NCI-H2081 treated with DMSO at 0.1 percent for 48 hours (cell line): Measurements from ENCODE around the gene DNAJC5G.
A peak's percentile ranks its signal among the peaks of the same experiment; 100 is the strongest.
"Not testable (repeated sequence)": the region's sequence is repeated elsewhere in the genome, so short reads cannot be mapped to it uniquely, and the experiment has no call there.

Source experiments
- DNase-seq: peaks from one replicate; lab custom pipeline; 2025; lab: John Stamatoyannopoulos, UW

DNAJC5G gene

DNA sequence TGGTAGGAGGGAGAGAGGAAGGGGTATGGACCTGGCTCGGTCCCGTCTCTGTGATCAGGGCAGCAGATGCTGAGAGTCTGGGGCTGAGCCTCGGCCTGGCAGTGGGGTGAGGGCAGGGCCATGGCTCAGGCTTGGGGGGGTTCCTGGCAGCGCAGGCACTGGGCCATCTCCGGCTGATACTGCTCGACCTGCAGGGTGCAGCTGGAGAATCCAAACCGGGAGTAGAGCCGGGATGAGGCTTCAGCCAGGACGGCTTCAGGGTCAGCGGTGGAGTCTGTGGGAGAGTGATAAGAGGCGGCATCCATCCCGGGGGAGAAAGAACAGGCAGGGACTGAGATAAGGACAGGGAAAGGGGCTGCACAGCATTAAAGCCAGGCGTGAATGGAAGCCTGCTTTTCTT lies 20.0 kb upstream of the DNAJC5G start:
- no peak for DNase-seq

GRCh38 chr2:27255660-27256059 lies 19.6 kb upstream of the DNAJC5G start:
- no peak for DNase-seq

- DNase-seq = no peak
These were observed 18.3 kb upstream of the DNAJC5G start for GRCh38 chr2:27256855-27257454.

- no peak for DNase-seq
These were observed 17.2 kb upstream of the DNAJC5G start for GRCh38 chr2:27258051-27258450.

- no peak for DNase-seq
These were observed 13.8 kb upstream of the DNAJC5G start for GRCh38 chr2:27261241-27261925.

DNA sequence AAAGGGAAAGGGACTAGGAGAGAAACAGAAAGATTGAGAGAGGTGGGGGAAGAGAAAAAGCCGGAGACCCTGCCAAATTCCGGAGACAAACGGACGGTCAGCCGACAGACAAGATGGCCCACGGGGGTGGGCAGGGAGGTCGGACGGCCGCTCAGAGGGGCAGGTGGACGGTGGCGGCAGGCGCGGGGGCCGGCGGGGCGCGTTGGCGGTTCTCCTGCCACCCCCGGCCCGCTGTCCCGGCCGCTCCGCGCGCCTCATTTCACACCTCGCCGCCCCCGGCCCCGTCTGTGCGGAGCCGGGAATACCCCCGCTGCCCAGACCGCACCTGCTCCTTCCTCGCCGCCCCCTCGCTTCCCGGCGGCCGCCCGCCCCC lies 13.3 kb upstream of the DNAJC5G start:
- no peak for DNase-seq

DNA sequence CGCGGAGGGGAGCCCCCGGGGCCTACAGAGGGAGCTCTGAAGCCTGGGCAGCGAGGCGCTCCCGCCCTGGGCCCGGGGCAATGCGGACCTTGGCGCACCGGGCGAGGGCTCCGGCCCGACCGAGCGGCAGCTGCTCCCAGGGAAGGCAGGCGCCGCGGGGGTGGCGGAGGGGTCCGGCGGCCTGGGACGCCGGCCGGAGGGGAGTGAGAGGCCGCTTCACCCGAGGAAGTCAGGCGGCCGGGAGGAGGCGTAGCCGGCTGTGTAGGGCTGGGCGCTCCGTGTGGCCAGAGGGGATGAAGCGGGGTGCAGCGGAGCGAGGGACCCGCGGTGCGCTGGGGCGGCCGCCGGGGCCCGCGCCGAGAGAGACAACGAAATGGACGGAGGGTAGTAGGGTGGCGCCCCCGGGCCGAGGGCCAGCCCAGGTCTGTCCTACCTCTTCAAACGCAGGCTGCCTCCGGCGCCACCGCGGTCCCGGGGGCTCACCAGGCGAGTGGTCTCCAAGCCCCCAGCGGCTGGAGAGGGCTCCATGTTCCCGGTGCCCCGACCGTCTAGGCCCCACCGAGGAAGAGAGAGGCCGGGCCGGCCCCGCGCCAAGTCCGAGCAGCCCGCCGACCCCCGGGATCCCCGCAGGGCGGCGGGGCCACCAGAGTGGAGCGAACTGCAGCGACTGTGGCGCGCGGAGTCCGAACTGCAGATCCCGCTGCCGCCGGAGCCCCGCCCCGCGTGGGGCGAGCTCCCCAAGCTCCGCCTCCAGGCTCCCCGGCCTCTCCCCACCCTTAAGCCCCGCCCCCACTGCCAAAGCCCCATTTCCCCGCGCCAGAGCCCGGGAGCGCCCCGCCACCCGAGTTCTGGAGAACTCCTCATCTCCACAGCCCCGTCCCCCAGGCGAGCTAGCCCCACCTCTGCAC lies 12.6 kb upstream of the DNAJC5G start, which contains the start of gene SLC30A3:
Gene SLC30A3 (minus strand): TSS at position 669 of the 908 bp plus-strand sequence. CDS start 141 bp downstream, at position 528.
- no peak for DNase-seq

- DNase-seq = no peak
These were observed 11.7 kb upstream of the DNAJC5G start for GRCh38 chr2:27263287-27264252.

DNA sequence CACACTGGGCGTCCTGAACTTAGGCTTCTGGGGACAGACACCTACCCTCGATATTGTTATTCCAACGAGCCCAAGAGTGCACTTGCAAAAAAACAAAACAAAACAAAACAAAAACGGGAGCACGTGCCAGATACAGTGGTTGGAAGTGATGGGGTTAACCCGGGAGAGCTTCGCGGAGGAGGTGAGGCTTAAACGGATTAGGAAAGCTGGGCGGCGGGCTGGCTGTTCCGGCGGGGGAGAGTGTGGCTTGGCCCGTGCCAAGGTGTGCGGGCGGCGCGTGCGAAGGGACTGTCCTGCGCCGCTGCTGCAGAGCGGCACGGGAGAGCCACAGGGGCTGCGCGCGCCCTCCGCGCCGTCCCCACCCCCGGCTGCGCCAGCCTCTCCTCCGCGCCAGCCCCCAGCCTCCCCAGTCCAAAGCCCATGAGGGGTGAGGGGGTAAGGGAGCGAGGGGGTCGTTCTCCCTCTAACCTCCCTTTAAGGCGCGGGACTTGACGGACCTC lies 10.9 kb upstream of the DNAJC5G start:
- no peak for DNase-seq

DNA sequence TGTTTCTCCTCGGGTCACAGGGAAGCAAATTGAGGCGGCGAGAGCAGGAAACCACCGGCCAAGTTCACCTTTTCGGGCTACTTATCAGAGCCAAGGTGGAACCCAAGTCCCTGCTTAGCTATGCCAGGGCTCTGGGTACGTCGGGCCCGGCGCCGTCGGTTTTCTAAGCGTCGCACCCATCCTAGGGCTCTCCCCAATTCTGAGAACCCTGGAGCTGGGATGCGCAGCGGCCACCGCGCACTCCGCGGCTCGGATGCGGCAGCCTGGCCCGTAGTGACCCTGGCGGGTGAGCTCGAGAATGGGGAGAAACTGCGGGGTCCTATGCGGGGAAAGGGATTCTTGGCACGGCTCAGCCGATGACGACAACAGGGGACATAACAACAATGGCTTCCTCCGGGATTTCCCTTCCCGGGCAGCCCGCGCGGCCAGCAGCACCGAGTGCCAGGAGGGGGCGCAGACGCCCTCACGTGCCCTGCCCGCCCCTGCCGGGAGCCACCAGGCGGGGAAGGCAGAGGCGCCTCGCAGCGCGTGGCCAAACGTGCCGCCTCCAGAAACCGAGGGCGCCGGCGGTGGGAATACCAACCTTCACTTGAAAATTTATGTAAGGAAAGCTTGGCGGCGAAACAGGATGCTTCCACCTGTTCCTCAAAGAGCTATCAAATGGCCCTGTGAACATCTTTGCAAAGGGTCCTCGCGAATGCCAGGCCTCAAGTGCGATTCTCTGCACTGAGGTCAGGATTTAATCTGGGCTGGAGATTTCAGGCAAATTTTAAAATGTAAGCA lies 10.3 kb upstream of the DNAJC5G start:
- DNase-seq = peak; percentile 18

- no peak for DNase-seq
These were observed 9.7 kb upstream of the DNAJC5G start for GRCh38 chr2:27265536-27265870.

- DNase-seq = not testable (repeated sequence)
These were observed 6.9 kb upstream of the DNAJC5G start for GRCh38 chr2:27268296-27268695.

DNA sequence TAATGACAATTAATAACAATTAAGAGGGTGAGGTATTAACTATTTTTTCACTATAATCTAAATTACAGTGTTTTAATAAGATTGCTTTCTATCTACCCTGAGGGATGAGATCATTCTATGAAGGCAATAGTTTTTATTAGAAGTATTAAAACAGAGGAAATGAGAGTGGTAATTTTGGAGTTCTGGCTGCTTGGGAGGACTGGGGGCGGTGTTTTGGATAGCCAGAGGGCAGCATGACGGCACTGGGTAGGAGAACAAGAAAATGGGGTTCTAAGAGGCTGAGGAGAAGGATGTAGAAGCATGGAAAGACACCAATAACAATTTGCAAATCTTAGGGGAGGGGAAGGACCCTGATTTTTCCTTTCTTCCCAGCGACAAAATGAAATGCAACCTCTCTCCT lies 5.1 kb upstream of the DNAJC5G start:
- no peak for DNase-seq

DNA sequence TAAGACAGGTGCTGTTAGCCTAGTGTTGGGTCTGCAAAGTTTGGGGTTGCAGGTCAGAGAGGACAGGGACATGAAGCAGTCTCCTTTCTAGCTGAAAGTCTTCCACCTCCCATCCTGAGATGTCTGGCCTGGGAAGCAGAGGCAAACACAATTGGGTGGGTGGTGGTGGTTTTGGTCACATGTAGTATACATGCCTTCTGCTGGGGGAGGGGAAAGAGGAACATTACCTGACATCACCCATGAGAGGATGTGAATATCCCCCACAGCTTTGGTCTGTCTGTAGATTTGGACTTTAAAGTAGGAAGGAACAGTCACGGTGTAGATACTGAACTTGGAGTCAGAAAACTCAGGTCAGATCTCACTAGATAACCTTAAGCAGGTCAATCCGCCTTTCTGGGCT lies 4.6 kb upstream of the DNAJC5G start:
- no peak for DNase-seq

DNA sequence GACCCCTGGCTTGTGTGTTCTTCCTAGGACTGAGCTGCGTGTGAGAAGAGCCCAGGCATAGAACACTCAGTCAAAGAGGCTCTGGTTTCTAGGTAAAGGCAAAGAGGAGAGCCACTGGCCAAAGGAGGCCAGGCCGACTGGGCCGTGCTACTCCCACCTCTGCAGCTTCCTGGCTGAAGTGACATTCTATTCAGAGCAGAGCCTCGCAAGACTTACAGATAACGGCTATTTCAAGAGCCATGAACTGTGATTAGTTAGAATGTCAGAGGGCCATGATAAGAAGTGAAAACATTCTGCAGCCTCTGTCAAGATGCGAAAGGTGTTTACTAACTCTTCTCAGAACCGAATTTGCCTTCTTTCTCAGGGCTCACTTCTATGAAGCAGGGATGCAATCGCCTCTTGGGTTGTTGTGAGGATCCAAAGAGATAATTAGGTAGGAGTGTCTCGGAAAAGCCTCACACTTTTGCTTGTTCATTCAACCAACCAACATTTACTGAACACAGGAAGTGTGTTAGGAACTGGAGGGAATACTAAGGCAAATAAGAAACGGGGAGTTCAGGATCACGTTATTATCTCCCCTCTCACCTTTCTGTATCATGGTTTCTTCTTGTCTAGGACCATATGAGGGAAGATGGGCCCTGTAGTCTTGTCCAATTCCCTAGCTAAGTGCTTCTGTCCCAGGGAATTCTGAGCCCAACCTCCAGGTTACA lies 3.4 kb upstream of the DNAJC5G start:
- DNase-seq = no peak

GRCh38 chr2:27272537-27273522 lies 2.4 kb upstream of the DNAJC5G start:
- DNase-seq = not testable (repeated sequence)

GRCh38 chr2:27278010-27278409 lies 2.8 kb downstream of the DNAJC5G start:
- no peak for DNase-seq

DNA sequence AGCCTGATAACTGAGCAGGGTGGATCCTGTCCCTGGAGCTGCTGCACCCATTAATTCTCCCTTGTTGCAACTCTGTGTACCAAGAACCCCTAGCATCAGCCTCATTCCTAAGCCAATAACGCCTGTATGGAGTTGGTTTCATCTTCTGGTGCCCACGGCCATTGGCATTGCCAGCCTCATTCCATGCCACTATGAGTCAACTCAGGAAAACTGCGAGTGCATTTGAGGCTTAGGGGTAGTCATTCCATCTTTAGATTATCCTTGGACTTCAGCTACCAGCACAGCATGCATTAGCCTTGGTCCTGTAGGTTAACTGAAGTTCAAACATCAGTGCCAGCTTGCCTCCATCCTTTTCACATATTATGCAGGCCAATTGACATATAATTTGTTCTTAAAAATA lies 5.6 kb downstream of the DNAJC5G start:
- DNase-seq = no peak

GRCh38 chr2:27281442-27281841 lies 6.2 kb downstream of the DNAJC5G start:
- DNase-seq = no peak
